OCI-LY7 (cell line): ENCODE data around the gene CEP112.

Experiments
- CTCF ChIP-seq: fragments of 200-600 bp; sonication (generic); conservative IDR thresholded peaks from 2 replicates; pipeline ENCODE4 v1.5.1; 2014; ENCODE audit warnings: mild to moderate bottlenecking, antibody characterized with exemption, low read length, moderate library complexity, mixed read lengths
- EZH2phosphoT487 ChIP-seq: fragments of 200-600 bp; sonication (generic); IDR thresholded peaks from 2 replicates; pipeline ENCODE4 v1.6.1; 2018; ENCODE audit warnings: low read depth, borderline replicate concordance, mild to moderate bottlenecking, mixed run types, antibody characterized with exemption, low read length, moderate library complexity, mixed read lengths

GRCh38 chr17:65598746-65599145 lies 593.2 kb downstream of the CEP112 start:
- TF ChIP-seq CTCF, result no peak
- no peak for TF ChIP-seq EZH2phosphoT487
